Measurements from ENCODE around the gene CD300A.

- no peak for TF ChIP-seq CTCF (IDR thresholded peaks at IDR 0.05)
- TF ChIP-seq EZH2 (IDR thresholded peaks at IDR 0.05; ENCODE audit: borderline replicate concordance, insufficient read depth, low read depth, low read length, poor library complexity, severe bottlenecking) = no peak
Measured at GRCh38 chr17:74458835-74459234, 7.6 kb upstream of the CD300A start.

All from B cell (primary cell).